K562 (cell line): Measurements from ENCODE around the gene PACRG. TPM values are rescaled to one million over a fixed set of nuclear protein-coding genes. Genes with fewer than 3 reads are reported as not detected.

ENCODE experiments used
- ATAC-seq: fragments of 200-7000 bp; cut with Tn5 transposase; 3 replicates; pipeline ENCODE4 v1.9.1; 2020; ENCODE audit warnings: moderate library complexity
- BruUV-seq: library from RNA; stranded (reverse); fragments of 400-500 nt; replicated peaks from 2 replicates; lab custom pipeline; 2021; lab: Mats Ljungman, UMichigan
- CTCF ChIA-PET: fragments of 300-600 bp; formaldehyde crosslinking; extraction: SDS; loops from one replicate; lab custom pipeline; 2021; ENCODE audit warnings: low intra/inter-chr PET ratio; lab: Yijun Ruan, JAX
- POLR2A ChIA-PET: fragments of 300-600, 350-650 bp; sonication (Branson Sonifier 250); formaldehyde crosslinking; extraction: SDS; loops from one replicate; lab custom pipeline; 2021; ENCODE audit warnings: antibody characterized with exemption, inconsistent platforms; lab: Yijun Ruan, JAX
- DNase-seq, 4 experiments: peaks; one replicate each; pipeline versions ENCODE4 v3.0.0 to v3.0.0-alpha.2; 2011 to 2018; ENCODE audit warnings: low spot score in 3 of 4, mixed read lengths in 3 of 4; ENCODE audit errors: extremely low read depth in 1 of 4
- FAIRE-seq: peaks from 2 replicates; lab custom pipeline; 2011; peaks lifted over from hg19 to GRCh38; lab: Jason Lieb, UNC
- H2AFZ ChIP-seq: 2 replicates; pipeline ENCODE4 v1.6.0; 2011; ENCODE audit warnings: low read depth, low read length, control low read depth, inconsistent platforms
- H3K27ac ChIP-seq: fragments of 200-600 bp; 3 replicates; pipeline ENCODE4 v1.8.0; 2011; ENCODE audit warnings: low read depth, mild to moderate bottlenecking, control low read depth, inconsistent platforms, low read length, moderate library complexity, mixed read lengths; ENCODE audit errors: extremely low read depth
- H3K27me3 ChIP-seq, 2 experiments: fragments of 300-600 bp in 1 of 2; 2 replicates in 1 of 2; 3 replicates in 1 of 2; pipeline versions ENCODE4 v1.6.0 to v1.8.0; 2011; ENCODE audit warnings: inconsistent platforms in 2 of 2, low read length in 2 of 2, mild to moderate bottlenecking in 1 of 2, mixed read lengths in 1 of 2, moderate library complexity in 1 of 2; ENCODE audit not compliant: control insufficient read depth in 2 of 2, insufficient read depth in 2 of 2
- H3K36me3 ChIP-seq: fragments of 300-600 bp; 3 replicates; pipeline ENCODE4 v1.8.0; 2011; ENCODE audit warnings: mild to moderate bottlenecking, low read length, inconsistent platforms; ENCODE audit not compliant: control insufficient read depth, insufficient read depth
- H3K4me1 ChIP-seq, 2 experiments: fragments of 200-600 bp in 1 of 2; replicated peaks in 1 of 2; 2 replicates in 1 of 2; 3 replicates in 1 of 2; pipeline versions ENCODE4 v1.5.1 to v1.8.0; 2011; ENCODE audit warnings: inconsistent platforms in 2 of 2, low read length in 2 of 2, mild to moderate bottlenecking in 1 of 2, mixed read lengths in 1 of 2, moderate library complexity in 1 of 2; ENCODE audit not compliant: control insufficient read depth in 2 of 2, insufficient read depth in 2 of 2
- H3K4me2 ChIP-seq: 2 replicates; pipeline ENCODE4 v1.6.1; 2011; ENCODE audit warnings: low read length, control low read depth, inconsistent platforms, mixed read lengths; ENCODE audit not compliant: insufficient read depth
- H3K4me3 ChIP-seq: fragments of 200-600 bp; sonication (generic), shearing (Covaris generic); 2 replicates; pipeline ENCODE4 v1.5.1; 2016; ENCODE audit warnings: control low read depth, inconsistent platforms
- H3K79me2 ChIP-seq: fragments of 200-600 bp; 3 replicates; pipeline ENCODE4 v1.8.0; 2011; ENCODE audit warnings: low read length, inconsistent platforms; ENCODE audit not compliant: control insufficient read depth, insufficient read depth
- H3K9ac ChIP-seq, 2 experiments: 2 replicates each; pipeline versions ENCODE4 v1.6.0 to v1.6.1; 2011; ENCODE audit warnings: low read depth in 2 of 2, low read length in 2 of 2, control low read depth in 1 of 2, inconsistent platforms in 1 of 2, mild to moderate bottlenecking in 1 of 2, mixed read lengths in 1 of 2; ENCODE audit not compliant: insufficient read depth in 1 of 2
- H3K9me1 ChIP-seq: one replicate; pipeline ENCODE4 v1.6.0; 2011; ENCODE audit warnings: inconsistent platforms, mild to moderate bottlenecking, low read length, moderate library complexity; ENCODE audit not compliant: control insufficient read depth, insufficient read depth
- H3K9me3 ChIP-seq: replicated peaks from 2 replicates; pipeline ENCODE4 v1.5.1; 2011; ENCODE audit warnings: low read depth, low read length, inconsistent platforms; ENCODE audit not compliant: control insufficient read depth, insufficient read depth
- H4K20me1 ChIP-seq: replicated peaks from 2 replicates; pipeline ENCODE4 v1.6.1; 2011; ENCODE audit warnings: low read length, inconsistent platforms, mixed read lengths; ENCODE audit not compliant: control insufficient read depth, insufficient read depth
- CBX1 ChIP-seq: sonication (generic); IDR thresholded peaks from 2 replicates; pipeline ENCODE4 v1.6.1; 2016; ENCODE audit warnings: antibody characterized with exemption, low read depth, mild to moderate bottlenecking
- CHD2 ChIP-seq: IDR thresholded peaks from 2 replicates; pipeline ENCODE4 v1.6.1; 2011; ENCODE audit warnings: low read depth, low read length
- FOXA3 ChIP-seq, 2 experiments: fragments of 450-650 bp in 1 of 2; sonication (generic) in 1 of 2; formaldehyde crosslinking; IDR thresholded peaks in 1 of 2; conservative IDR thresholded peaks in 1 of 2; 2 replicates each; pipeline versions ENCODE4 v1.4.0 to v1.8.0; 2020 to 2022; ENCODE audit warnings: mild to moderate bottlenecking in 2 of 2, missing genetic modification reagents in 1 of 2
- NCOA4 ChIP-seq: fragments of 450-650 bp; IDR thresholded peaks from 2 replicates; pipeline ENCODE4 v1.6.1; 2018; ENCODE audit warnings: mild to moderate bottlenecking; ENCODE audit not compliant: partially characterized antibody
- NCOR1 ChIP-seq: fragments of 450-650 bp; IDR thresholded peaks from 2 replicates; pipeline ENCODE4 v1.6.1; 2016; ENCODE audit warnings: mild to moderate bottlenecking, moderate library complexity
- WGBS: fragments of 100-300 bp; shearing (Covaris generic); methylation state at CpG from one replicate; pipeline ENCODE4 v1.1.6; 2016; ENCODE audit warnings: low coverage, mixed read lengths; ENCODE audit not compliant: insufficient coverage; ENCODE audit errors: missing lambda C conversion rate; 5-methylcytosine and 5-hydroxymethylcytosine counted together
- in situ Hi-C: fragments of 300-500 bp; cut with MboI; formaldehyde crosslinking; loops from 4 replicates; pipeline ENCODE4 v1.15.0; 2018; ENCODE audit warnings: inconsistent platforms, mixed read lengths
- intact Hi-C: fragments of 100-400 bp; cut with micrococcal nuclease; formaldehyde crosslinking; loops from 2 replicates; pipeline ENCODE4 v1.14.2; 2022
- polyA plus RNA-seq, 8 experiments: library from polyadenylated mRNA; depleted of rRNA in 4 of 8; stranded (reverse) in 5 of 8; unstranded in 3 of 8; fragments of >200 nt; fragmentation: Nextera tagmentation in 2 of 8; fragmentation: Illumina TruSeq in 1 of 8; extraction: Ambion mirVana in 2 of 8; extraction: Trizol in 1 of 8; gene quantifications; 2 replicates each; pipeline versions ENCODE4 v1.2.1 to v1.2.3, GENCODE V29; 2011 to 2014; ENCODE audit warnings: inconsistent platforms in 1 of 8, missing spikeins in 1 of 8
- total RNA-seq, 7 experiments: library from RNA; depleted of rRNA in 6 of 7; stranded (reverse); fragments of >200 nt in 6 of 7; fragmentation: Illumina TruSeq in 2 of 7; extraction: Trizol in 2 of 7; gene quantifications; 2 replicates each; pipeline versions ENCODE4 v1.2.1 to v1.2.3, GENCODE V29; 2011 to 2021; ENCODE audit warnings: low replicate concordance in 1 of 7

The PACRG gene
- total and polyA plus RNA-seq, 9 of the 15 experiments (the other 6 are each of a cell fraction or from before 2014, with no cell fraction given), result 0.04 TPM; not detected in 8

DNA sequence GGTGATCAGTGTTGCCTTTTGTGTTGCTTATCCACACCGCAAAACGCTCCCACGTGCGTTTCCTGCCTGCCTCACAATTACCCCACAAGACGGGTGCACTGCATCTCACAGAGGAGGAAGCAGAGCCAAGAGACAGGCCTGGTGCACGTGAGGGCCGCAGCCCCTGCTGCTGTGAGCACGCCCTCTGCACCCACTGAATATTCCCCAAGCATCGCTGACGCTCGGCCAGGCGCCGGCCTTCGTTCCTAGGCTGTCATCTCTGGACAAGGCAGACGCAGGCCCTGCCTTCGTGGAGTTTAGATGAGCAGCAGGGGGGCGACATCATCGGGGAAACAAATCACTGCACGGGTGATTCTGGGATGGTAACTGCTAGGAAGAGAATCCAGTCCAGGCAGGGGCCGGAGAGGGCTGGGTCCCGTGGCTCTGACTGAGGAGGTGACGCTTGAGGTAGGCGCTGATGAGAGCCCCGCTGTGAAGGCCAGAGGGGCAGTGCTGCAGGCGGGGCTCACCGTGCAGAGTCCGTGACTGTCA, 524.4 kb downstream of the PACRG start:
- Histone ChIP-seq H3K36me3 (no peaks in the 10 kb centered on the region), H3K9me1 (no peaks in the 10 kb centered on the region), H3K9me3 (no peaks in the 10 kb centered on the region), H3K4me1 (0 out of 5 replicates have a peak, but pooled peaks cover 0 to 4% of the 10 kb centered on the region in 2 experiments), H3K27me3 (peaks cover 12 to 34% of the 10 kb centered on the region in 2 experiments; a peak in 4 of 5 replicates), H3K27ac (no peak overlapping the region), H3K4me3 (no peak overlapping the region), H3K79me2 (no peaks in the 10 kb centered on the region), H4K20me1 (no peaks in the 10 kb centered on the region), H3K4me2 (no peak overlapping the region), H2AFZ (no peak overlapping the region), H3K9ac (no peak overlapping the region)
- WGBS, result under 1% methylated on average over 27 of the region's 27 CpGs
- ATAC-seq (no peak), DNase-seq (no peak), FAIRE-seq (no peak)
- POLR2A ChIA-PET, result interaction anchor here (1.1 to 1.6 kb wide), 2 partner anchors 9 to 15 kb away, joined by 3 read pairs; no protein-coding TSS in a partner anchor
- BruUV-seq, result no TSS peak
- CTCF ChIA-PET, result no interaction called here
- intact Hi-C loops (no loop called here), in situ Hi-C loops (no loop called here)
- TF ChIP-seq CBX1 (no peak), NCOA4 (no peak), NCOR1 (no peak), CHD2 (no peak), FOXA3 (CRISPR knock-in tag; conservative IDR thresholded peaks at IDR 0.05 in 1 of 2, IDR thresholded peaks at IDR 0.05 in 1 of 2) (no peak)
